ENCODE data around the gene ZDHHC18. TPM values are rescaled to one million over a fixed set of nuclear protein-coding genes. Genes with fewer than 3 reads are reported as not detected.

The ZDHHC18 gene
- total RNA-seq, 3 donors from 2014 or later: 12.3 to 35.4 (median 16.4) TPM

- H3K4me1 ChIP-seq: peaks cover 4 to 10% of the 10 kb centered on the region in 2 donors
- intact Hi-C loops (cut with DNase I; ENCODE audit: low total_unique reads): no loop called here
- H3K36me3 ChIP-seq: no peaks in the 10 kb centered on the region
- peak within 1 kb of the TSS; percentile 83 to 86 for H3K27ac ChIP-seq
- TF ChIP-seq POLR2AphosphoS5 (IDR thresholded peaks at IDR 0.05): peak; percentile 95 to 98 (median 97)
- TF ChIP-seq CTCF (IDR thresholded peaks at IDR 0.05): no peak
- peak; percentile 33 for TF ChIP-seq POLR2A (IDR thresholded peaks at IDR 0.05)
- H3K27me3 ChIP-seq: no peaks in the 10 kb centered on the region
- peak within 1 kb of the TSS; percentile 85 to 98 (median 97) for H3K4me3 ChIP-seq
- peak; percentile 90 to 93 for DNase-seq (ENCODE audit: low spot score in 2 of 2)
- no peaks in the 10 kb centered on the region for H3K9me3 ChIP-seq
Measured at GRCh38 chr1:26900001-26900814, 73.7 kb downstream of the ZDHHC18 start, which contains the start of gene GPATCH3. Gene GPATCH3 (minus strand): TSS chr1:26900467. CDS start chr1:26900442, 25 bp downstream.

- intact Hi-C loops (cut with DNase I; ENCODE audit: low total_unique reads): no loop called here
- Histone ChIP-seq H3K27ac (peak overlapping the region; percentile 83 to 86), H3K4me3 (peak overlapping the region; percentile 85 to 98 (median 97)), H3K27me3 (no peaks in the 10 kb centered on the region), H3K4me1 (peaks cover 4 to 10% of the 10 kb centered on the region in 2 donors), H3K9me3 (no peaks in the 10 kb centered on the region), H3K36me3 (no peaks in the 10 kb centered on the region)
- TF ChIP-seq POLR2AphosphoS5 (IDR thresholded peaks at IDR 0.05) (no peak), POLR2A (IDR thresholded peaks at IDR 0.05) (no peak), CTCF (IDR thresholded peaks at IDR 0.05) (no peak)
- no peak for DNase-seq (ENCODE audit: low spot score in 2 of 2)
Measured at GRCh38 chr1:26900815-26901511, 74.5 kb downstream of the ZDHHC18 start.

Other genes starting within 250 kb of the ZDHHC18 start
- gene ARID1A, start 130.7 kb upstream of the ZDHHC18 start, total RNA-seq: 10 to 100 TPM; 32.8 to 41.9 (median 35.4) TPM
- gene PIGV, start 38.7 kb upstream of the ZDHHC18 start, total RNA-seq: 10 to 100 TPM; 18.7 to 36.8 (median 29.7) TPM
- 10 to 100 TPM in 2 of 3 donors, not detected in 1; 12.1 to 18.4 TPM for gene SFN, start 36.5 kb downstream of the ZDHHC18 start, total RNA-seq
- gene GPN2, start 63.6 kb downstream of the ZDHHC18 start, total RNA-seq: 10 to 100 TPM in 2 of 3 donors, 1 to 10 TPM in 1; 8.5 to 17.7 (median 13.4) TPM
- 10 to 100 TPM in 2 of 3 donors, 1 to 10 TPM in 1; 8.3 to 13.5 (median 11.8) TPM for gene GPATCH3, start 73.8 kb downstream of the ZDHHC18 start, total RNA-seq
- not detected for gene NR0B2, start 87.3 kb downstream of the ZDHHC18 start, total RNA-seq
- gene NUDC, start 95.1 kb downstream of the ZDHHC18 start, total RNA-seq: 10 to 100 TPM; 47.9 to 51.5 (median 49.4) TPM
- gene KDF1, start 133.8 kb downstream of the ZDHHC18 start, total RNA-seq: 10 to 100 TPM in 2 of 3 donors, not detected in 1; 10.8 to 22.2 TPM
- gene TRNP1, start 167.0 kb downstream of the ZDHHC18 start, total RNA-seq: 10 to 100 TPM in 2 of 3 donors, 1 to 10 TPM in 1; 1.6 to 27.8 (median 16.7) TPM
- 10 to 100 TPM; 15.2 to 46.2 (median 23.9) TPM for gene TENT5B, start 186.2 kb downstream of the ZDHHC18 start, total RNA-seq

Data from breast epithelium (tissue), 4 donors.